HG03025 (cell line): Measurements from ENCODE around the gene RNF11.
"Not testable (repeated sequence)": the region's sequence is repeated elsewhere in the genome, so short reads cannot be mapped to it uniquely, and the experiment has no call there.

Experiments
- ATAC-seq: cut with Tn5 transposase; IDR thresholded peaks from one replicate; pipeline ENCODE4 v1.9.1; 2021; ENCODE audit warnings: mild to moderate bottlenecking, moderate library complexity; ENCODE audit not compliant: unreplicated experiment, low FRiP score

The RNF11 gene

GRCh38 chr1:51235673-51236530, at the start of gene RNF11:
Gene RNF11 (plus strand): TSS chr1:51236273. CDS start chr1:51236757, 484 bp downstream.
- ATAC-seq = peak; percentile 67

- no peak for ATAC-seq
Observed at GRCh38 chr1:51188230-51188629, 47.8 kb upstream of the RNF11 start.

- ATAC-seq = no peak
Observed at GRCh38 chr1:51189421-51190073, 46.5 kb upstream of the RNF11 start.

- ATAC-seq = no peak
Observed at GRCh38 chr1:51190961-51191360, 45.1 kb upstream of the RNF11 start.

GRCh38 chr1:51192213-51192843, 43.7 kb upstream of the RNF11 start:
- ATAC-seq = no peak

- no peak for ATAC-seq
Observed at GRCh38 chr1:51193564-51193963, 42.5 kb upstream of the RNF11 start.

- no peak for ATAC-seq
Observed at GRCh38 chr1:51203121-51203873, 32.8 kb upstream of the RNF11 start.

- ATAC-seq = no peak
Observed at GRCh38 chr1:51203874-51204245, 32.2 kb upstream of the RNF11 start.

GRCh38 chr1:51210055-51210454, 26.0 kb upstream of the RNF11 start:
- ATAC-seq = no peak

GRCh38 chr1:51210676-51211075, 25.4 kb upstream of the RNF11 start:
- no peak for ATAC-seq

GRCh38 chr1:51214615-51215131, 21.4 kb upstream of the RNF11 start:
- ATAC-seq = no peak

- ATAC-seq = no peak
Observed at GRCh38 chr1:51215169-51215568, 20.9 kb upstream of the RNF11 start.

- no peak for ATAC-seq
Observed at GRCh38 chr1:51216631-51217030, 19.4 kb upstream of the RNF11 start.

- ATAC-seq = no peak
Observed at GRCh38 chr1:51217101-51217500, 19.0 kb upstream of the RNF11 start.

GRCh38 chr1:51218570-51218969, 17.5 kb upstream of the RNF11 start:
- no peak for ATAC-seq

- no peak for ATAC-seq
Observed at GRCh38 chr1:51219022-51219421, 17.1 kb upstream of the RNF11 start.

GRCh38 chr1:51221529-51221928, 14.5 kb upstream of the RNF11 start:
- ATAC-seq = not testable (repeated sequence)

GRCh38 chr1:51222136-51222787, 13.8 kb upstream of the RNF11 start:
- no peak for ATAC-seq

- no peak for ATAC-seq
Observed at GRCh38 chr1:51222809-51223208, 13.3 kb upstream of the RNF11 start.

GRCh38 chr1:51224255-51224654, 11.8 kb upstream of the RNF11 start:
- ATAC-seq = no peak
